Right ventricle myocardium inferior (tissue), 1 donor: ENCODE measurements around the gene NT5E. TPM values are rescaled to one million over a fixed set of nuclear protein-coding genes. Genes with fewer than 3 reads are reported as not detected.
"Not testable (repeated sequence)": the region's sequence is repeated elsewhere in the genome, so short reads cannot be mapped to it uniquely, and the experiment has no call there.

ENCODE experiments used
- ATAC-seq: fragments of 200-7000 bp; cut with Tn5 transposase; one replicate; pipeline ENCODE4 v1.9.1; 2020; ENCODE audit warnings: mild to moderate bottlenecking, moderate library complexity
- DNase-seq: peaks from one replicate; pipeline ENCODE4 v3.0.0; 2021; ENCODE audit errors: missing footprints
- intact Hi-C: fragments of 100-400 bp; cut with DNase I; formaldehyde crosslinking; loops from one replicate; pipeline ENCODE4 v1.11.0; 2022
- long read RNA-seq: library from polyadenylated mRNA; unstranded; transcript quantifications from one replicate; pipeline ENCODE4 v2.0.0, GENCODE V29; 2021
- total RNA-seq: library from RNA; stranded (reverse); fragmentation: NEBNext Ultra II Directional; extraction: Animal tissue kit (Norgen Biotek cat#: 25700); gene quantifications from one replicate; pipeline ENCODE4 v1.2.1, GENCODE V29; 2021
- donor health status: DM: no; HTN: yes; CAD: no; lungs with severe emphysema.

The NT5E gene
- total RNA-seq: 5.6 TPM
- long read RNA-seq, partial matches to known transcripts: 0 of 2 reads
- long read RNA-seq, other reads (novel, unspliced or antisense): 0 of 2 reads

DNA sequence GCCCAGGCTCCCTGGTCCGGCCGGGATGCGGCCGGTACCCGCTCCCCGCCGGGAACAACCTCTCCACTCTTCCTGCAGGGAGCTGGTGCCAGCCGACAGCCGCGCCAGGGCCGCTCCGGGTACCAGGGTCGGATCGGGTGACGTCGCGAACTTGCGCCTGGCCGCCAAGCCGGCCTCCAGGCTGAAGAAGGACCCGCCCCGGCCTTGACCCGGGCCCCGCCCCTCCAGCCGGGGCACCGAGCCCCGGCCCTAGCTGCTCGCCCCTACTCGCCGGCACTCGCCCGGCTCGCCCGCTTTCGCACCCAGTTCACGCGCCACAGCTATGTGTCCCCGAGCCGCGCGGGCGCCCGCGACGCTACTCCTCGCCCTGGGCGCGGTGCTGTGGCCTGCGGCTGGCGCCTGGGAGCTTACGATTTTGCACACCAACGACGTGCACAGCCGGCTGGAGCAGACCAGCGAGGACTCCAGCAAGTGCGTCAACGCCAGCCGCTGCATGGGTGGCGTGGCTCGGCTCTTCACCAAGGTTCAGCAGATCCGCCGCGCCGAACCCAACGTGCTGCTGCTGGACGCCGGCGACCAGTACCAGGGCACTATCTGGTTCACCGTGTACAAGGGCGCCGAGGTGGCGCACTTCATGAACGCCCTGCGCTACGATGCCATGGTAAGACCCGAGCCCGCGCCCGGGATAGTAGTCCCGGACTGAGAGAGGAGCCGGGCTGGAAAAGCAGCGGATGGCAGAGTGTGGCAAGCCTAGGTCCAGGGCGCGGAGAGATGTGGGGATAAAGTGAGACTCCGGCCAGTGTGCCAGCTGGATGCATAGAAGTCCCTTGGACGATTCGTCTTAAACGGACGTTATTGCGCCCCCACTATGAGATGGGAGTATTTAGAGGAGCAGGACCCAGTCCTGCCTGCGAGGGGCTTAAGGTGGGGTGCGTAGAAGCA, at the start of gene NT5E:
Gene NT5E, plus strand, starts transcription at position 266 of the 942 bp plus-strand sequence. Its CDS starts 57 bp downstream, at position 323.
- DNase-seq (peak; percentile 87), ATAC-seq (peak; percentile 94)
- intact Hi-C loops: no loop called here

DNA sequence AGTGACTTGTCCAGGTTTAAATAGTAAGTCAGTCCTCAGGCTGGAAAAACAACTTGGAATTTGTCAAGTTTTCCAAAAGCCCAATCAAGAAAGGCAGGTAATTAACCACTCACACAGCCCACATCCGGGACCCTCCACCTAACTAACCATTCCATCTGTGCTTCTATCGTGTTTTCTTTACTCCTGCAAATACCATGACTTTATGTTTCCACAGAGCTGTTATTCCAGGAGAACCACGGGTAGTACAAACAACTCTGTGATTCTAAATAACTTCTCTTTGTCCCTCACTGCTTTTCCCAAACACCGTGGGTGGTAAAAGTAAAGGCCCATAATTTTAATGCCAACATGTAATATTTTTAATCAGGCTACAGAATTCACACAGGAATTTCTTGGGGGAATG, 49.6 kb upstream of the NT5E start:
- intact Hi-C loops: no loop called here
- no peak for DNase-seq
- ATAC-seq: no peak

DNA sequence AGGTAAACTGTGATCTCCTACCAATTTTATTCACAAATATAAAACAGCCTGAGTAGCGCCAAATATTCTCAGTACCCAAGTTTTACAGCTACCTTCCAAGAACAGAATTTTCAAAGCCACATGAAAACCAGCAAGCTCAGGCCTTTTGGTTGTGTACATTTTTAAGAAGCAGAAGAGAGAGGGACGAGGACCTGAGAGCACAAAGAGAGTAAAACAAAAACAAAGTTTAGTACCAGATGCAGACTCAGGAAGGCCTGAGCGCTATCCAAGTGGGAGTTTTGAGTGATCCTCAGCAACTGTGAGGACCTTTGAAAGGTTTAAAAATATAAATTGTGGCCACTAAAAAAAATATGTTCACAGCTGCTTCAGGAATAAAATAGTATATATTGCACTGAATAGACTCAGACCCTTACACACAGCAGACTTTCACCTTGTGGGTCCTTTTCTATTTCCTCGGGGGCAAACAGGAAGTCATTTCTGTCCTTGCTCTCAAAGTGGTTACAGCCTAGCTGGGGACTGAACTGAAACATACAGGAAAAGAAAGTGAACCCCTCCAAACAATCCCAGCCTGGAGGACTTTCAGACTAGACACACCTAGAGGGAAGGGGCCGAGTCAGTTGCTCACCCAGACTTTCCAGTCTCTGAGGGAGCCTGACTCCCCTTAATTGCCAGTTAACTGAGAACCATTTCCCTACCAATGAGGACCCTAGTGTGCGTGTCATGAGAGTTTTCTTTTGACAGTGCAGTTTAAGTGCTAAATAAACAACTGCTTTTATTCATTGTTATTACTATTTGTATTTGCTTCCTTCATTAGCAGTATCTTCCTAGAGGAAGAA, 48.5 kb upstream of the NT5E start:
- ATAC-seq (no peak), DNase-seq (no peak)
- intact Hi-C loops: no loop called here

DNA sequence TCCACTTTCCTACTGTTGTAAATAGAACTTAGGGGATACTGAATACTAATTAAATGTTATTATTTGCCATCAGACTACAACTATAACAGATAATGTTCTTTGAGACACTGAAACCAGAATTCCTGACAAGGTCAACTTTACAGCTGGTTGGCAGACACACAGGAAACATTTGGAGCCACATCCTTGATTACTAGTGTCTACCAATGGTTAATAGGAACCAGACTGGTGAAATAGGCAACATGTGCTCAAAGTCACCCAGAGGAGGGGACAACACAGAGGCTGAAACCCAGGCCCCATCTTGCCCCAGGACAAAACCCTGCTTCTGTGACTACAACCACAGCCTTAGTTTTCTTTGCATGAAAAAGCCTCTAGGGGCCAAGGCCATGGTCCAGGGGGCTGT, 47.8 kb upstream of the NT5E start:
- intact Hi-C loops: no loop called here
- ATAC-seq: no peak
- no peak for DNase-seq

DNA sequence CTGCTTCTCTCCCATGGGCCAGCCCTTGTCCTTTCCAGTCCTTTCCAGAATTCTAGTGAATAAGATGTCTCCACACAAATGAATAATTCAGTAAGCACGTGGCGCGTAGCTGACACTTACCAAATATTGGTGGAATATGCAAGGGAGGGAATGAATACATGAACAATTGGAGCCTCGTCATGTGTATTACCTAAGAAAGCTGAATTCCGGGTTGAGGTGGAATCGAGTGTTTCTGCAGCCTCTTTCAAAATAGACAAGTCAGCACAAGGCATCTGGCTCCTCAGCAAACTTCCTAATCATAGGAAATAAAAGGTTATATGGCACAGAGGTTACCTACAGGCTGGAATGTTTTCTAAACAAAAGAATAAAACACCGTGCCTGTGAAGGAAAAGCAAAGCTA, 47.0 kb upstream of the NT5E start:
- no peak for DNase-seq
- intact Hi-C loops: no loop called here
- ATAC-seq: no peak

DNA sequence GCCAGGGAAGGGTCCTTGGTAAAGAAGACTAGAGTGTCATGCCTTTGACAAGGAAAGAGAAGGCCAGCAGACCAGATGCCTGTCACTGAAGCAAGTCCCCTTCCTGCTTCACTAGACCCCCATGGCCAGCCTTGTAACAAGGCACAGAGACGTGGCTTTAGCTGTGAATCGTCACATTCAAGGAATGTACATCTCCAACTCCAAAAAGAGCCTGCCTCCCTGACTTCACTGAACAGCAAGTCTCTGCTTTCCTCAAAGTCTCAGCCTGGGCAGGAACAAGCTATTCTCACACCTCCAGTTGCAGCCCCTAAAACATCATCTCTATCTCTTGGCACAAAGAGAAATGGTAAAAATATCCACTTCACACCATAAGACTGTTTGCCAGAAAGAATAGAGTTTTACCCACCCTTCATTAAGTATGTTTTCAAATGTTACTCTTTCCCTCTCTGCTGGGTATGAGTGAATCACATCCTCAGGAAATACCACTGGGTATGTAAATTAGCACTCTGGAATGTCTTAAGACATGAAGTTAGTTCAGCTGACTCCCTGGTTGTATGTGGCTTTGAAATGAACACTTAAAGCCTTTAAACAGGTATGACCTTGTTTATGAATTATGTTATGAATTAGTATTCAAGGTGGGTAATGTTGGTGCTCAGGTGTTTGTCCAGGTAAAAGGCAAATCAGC, 46.4 kb upstream of the NT5E start:
- intact Hi-C loops: no loop called here
- ATAC-seq (no peak), DNase-seq (no peak)

DNA sequence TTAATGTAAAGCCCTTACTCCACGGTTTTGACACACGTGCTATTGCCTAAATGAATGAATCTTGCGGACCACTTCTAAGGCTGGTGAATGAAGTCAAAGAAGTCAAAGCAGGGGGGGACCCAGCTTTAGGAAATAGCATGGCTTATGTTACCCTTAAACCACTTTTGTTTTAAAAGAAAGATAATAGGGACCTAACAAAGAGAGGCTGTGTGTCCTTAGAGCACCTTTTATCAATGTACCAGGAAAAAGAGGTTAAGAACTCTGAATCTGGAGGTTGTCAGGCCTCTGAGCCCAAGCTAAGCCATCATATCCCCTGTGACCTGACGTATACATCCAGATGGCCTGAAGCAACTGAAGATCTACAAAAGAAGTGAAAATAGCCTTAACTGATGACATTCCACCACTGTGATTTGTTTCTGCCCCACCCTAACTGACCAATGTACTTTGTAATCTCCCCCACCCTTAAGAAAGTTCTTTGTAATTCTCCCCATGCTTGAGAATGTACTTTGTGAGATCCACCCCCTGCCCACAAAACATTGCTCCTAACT, 45.8 kb upstream of the NT5E start:
- intact Hi-C loops, ATAC-seq, DNase-seq: not testable (repeated sequence)

DNA sequence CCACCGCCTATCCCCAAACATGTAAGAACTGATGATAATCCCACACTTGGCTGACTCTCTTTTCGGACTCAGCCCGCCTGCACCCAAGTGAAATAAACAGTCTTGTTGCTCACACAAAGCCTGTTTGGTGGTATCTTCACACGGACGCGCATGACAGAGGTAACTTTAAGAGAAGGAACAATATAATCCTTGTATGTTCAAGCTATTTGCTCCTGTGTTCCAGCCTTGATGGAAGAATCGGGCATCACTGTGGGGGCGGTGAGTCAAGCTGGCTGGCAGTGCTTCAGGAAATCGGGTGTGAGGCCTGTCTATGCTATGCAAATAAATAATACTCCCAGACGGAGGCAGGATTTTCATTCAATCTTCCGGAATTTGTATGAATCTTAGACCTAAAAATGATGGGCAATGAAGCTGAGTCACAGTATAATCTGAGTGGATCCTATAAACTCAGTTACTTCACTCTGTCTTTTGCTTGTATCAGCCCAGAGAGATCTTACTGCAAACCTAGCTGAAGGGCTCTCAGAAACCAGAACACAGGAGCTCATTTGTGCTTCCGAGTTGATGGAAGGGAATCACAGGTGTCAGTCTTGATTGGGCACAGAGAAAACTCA, 45.2 kb upstream of the NT5E start:
- no peak for DNase-seq
- intact Hi-C loops: no loop called here
- no peak for ATAC-seq

DNA sequence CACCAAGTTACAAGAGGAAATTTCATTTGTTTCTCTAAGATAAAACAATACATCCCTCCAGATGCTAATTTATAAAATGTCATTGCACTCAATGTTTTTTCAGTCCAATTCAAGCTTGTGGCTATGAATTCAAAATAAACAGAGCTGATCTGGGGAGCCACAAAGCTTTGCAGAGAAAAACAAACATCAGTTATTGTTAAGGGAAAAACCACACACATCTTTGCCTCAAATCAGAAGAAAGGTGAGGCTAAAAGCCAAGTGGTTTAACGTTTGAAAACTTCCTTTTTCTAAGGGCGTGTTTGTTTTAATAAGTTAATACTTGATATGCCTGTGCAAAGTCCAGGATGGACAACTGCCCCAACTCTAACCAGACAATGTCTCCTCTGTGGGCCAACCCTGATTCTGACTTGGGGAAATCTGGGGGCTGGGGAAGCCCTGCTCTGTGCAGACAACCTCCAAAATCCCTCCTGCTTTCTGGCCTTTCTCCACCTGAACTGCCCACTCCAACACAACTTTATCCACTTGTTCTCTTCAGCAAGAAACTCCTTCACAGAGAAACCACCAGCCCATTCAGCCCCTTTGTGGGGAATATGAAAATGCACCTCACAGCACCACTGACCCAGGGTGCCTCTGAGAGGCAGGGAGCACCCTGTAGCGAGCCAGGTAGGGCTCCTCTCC, 44.6 kb upstream of the NT5E start:
- ATAC-seq (no peak), DNase-seq (no peak)
- intact Hi-C loops: no loop called here

DNA sequence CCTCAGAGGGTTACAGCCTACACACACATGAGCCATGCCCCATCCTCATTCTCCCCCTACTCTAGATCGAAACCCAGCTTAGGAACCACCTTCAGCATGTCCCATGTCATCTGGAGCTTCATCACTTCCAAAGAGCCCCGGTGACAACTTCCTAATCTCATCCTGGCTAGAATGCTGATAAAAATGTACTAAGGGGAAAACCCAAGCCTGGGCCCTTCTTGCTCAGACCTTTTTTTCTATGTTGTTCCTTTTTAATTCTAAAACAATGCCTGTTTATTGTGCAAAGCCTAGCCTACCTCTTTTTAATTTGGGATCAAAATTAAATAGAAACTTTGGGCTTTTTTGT, 44.1 kb upstream of the NT5E start:
- DNase-seq: no peak
- no peak for ATAC-seq
- intact Hi-C loops: no loop called here

DNA sequence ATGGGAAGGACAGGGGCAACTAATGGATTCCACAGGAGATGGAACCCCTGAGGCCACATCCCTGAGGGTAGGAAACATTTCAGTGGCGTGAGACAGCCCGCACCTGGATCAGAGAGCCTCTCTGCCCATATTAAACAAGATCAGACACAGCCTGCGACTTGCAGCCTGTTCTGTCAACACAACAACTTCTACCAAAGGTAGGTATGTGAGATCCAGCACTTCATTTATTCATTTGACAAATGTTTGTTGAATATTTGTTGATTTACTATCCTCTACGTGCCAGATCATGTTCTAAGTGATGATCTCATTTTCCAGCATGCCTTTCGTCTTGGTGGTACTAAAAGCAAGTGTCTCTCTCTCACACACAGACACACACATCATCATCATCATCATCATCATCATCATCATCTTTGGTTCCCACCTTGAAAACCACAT, 43.2 kb upstream of the NT5E start:
- no peak for ATAC-seq
- no peak for DNase-seq
- intact Hi-C loops: no loop called here

DNA sequence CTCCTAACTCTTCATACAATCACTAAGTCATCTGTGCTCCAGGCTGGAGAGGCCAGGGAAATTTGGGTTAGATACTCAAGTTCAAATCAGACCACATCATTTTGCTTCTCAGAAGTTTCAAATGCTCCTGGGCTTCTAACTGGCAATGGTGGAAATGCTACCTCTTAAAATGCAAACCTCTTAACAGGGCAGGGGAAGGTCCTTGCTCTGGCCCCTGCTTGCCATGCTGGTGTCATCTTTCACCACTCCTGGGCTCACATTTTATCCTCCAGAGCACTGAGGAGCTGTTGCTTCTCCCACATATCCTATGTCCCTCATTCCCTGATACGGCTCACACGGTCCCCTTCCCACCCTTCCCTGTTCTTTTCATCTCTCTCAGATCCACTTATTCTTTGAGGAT, 41.8 kb upstream of the NT5E start:
- ATAC-seq (no peak), DNase-seq (no peak)
- intact Hi-C loops: no loop called here

DNA sequence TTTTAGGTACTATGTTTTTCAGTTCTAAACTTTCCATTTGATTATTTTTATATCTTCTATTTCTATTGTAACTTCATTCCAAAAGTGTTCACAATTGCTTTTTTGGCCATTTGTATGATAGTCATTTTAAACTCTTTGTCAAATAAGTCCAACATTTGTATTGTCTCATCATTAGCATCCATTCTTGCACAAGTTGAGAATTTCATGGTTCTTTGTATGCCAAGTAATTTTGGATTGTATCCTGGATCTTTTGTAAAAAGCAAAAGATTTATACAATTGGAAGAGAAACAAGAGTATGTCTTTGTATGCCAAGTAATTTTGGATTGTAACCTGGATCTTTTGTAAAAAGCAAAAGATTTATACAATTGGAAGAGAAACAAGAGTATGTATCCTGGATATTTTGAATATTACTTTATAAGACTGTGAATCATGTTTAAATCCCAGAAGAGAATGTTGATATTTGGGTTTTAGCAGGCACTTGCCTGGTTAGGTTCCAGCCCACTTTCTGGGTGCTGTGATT, 36.9 kb upstream of the NT5E start:
- DNase-seq: no peak
- intact Hi-C loops: no loop called here
- no peak for ATAC-seq

DNA sequence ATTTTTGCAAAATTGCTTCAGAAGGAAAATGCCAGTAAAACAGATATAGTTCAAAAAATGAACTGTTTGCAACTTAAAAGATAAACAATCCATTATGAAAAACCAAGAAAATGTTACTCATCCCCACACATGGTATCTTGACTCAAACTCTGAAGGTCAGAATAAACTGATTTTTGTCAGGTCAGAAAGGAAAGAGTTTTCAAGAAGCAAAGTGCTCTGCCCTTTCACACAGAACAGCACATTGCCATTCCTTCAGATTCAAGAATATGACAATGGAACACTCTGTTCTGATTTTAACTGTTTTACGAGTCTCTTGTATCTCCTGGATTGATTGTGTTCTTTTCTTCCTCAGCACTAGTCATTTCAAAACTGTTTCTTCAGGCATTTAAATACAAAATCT, 33.8 kb upstream of the NT5E start:
- intact Hi-C loops: no loop called here

DNA sequence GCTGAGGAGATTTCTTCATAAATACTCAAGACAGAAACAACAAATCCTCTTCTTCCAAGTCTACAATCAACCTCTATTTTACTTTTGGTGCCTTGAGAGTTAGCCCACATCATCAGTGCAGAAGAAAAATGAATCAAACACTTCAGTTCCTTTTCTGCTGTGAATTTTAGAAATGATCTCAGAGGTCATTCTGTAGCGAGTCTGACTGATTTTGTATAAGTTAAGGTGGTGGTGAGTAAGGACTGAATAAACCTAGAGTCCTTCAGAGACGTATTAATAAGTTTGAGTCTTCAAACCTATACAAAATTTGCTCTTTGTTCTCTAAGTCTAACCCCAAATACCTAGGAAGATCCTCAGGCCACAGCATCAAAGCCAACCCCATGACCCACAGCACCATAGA, 33.1 kb upstream of the NT5E start:
- DNase-seq (no peak), ATAC-seq (no peak)
- intact Hi-C loops: no loop called here

More for the DNA sequence above, 33.8 kb upstream of the NT5E start:
- DNase-seq (no peak), ATAC-seq (no peak)

DNA sequence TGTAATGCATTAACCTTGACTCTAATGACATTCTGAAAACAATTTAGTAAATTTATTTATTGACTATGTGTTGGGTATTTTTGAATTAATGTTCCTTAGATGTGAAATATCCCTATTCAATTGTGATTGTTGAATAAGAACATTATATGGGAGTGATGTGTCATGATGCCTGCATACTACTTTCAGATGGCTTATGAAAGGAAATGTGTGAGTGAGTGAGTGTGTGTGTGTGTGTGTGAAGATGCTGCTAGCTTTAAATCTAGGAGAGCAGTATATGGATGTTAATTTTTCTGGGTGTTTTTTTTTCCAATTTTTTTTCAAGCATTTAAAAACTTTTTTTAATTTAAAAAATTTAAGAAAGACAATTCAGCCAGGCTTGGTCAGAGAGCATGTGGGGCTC, 32.5 kb upstream of the NT5E start:
- ATAC-seq: no peak
- intact Hi-C loops: no loop called here

DNA sequence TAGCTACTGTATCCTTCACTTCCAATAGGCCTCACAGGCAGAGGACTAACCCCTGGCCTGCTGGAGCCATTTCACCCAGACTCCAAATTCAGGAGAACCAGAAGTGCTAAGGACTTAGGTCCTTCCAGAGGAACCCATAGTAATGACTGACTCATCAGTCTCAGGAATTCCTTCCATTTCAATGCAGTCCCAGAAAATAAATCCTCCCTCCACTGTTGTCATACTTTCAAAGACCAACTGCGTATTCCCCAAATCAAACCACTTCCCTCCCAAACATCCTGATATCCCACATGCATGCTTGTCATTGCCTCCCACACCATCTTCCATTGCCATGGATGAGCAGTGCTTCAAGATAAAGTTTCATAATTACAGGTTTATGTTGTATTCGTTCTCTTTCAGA, 31.8 kb upstream of the NT5E start:
- intact Hi-C loops: no loop called here
- ATAC-seq: no peak
- no peak for DNase-seq

More for the DNA sequence above, 32.5 kb upstream of the NT5E start:
- no peak for DNase-seq
